Muscle layer of colon (tissue), 2 donors: Measurements from ENCODE around the gene PTPN21.
"Not testable (repeated sequence)": the region's sequence is repeated elsewhere in the genome, so short reads cannot be mapped to it uniquely, and the experiment has no call there.

Experiments
- H3K27ac ChIP-seq: one replicate; pipeline ENCODE4 v1.7.0; 2013; ENCODE audit warnings: low read depth, mild to moderate bottlenecking, low read length, moderate library complexity
- H3K27me3 ChIP-seq, 2 donors: one replicate each; pipeline ENCODE4 v1.7.0; 2013; ENCODE audit warnings: low read length in 2 of 2, mild to moderate bottlenecking in 2 of 2; ENCODE audit not compliant: insufficient read depth in 2 of 2, control insufficient read depth in 1 of 2
- H3K36me3 ChIP-seq: one replicate; pipeline ENCODE4 v1.7.0; 2013; ENCODE audit warnings: mild to moderate bottlenecking, low read length; ENCODE audit not compliant: insufficient read depth
- H3K4me1 ChIP-seq: one replicate; pipeline ENCODE4 v1.7.0; 2013; ENCODE audit warnings: mild to moderate bottlenecking, low read length; ENCODE audit not compliant: insufficient read depth
- H3K4me3 ChIP-seq, 2 donors: one replicate each; pipeline ENCODE4 v1.7.0; 2013; ENCODE audit warnings: low read length in 2 of 2, low read depth in 1 of 2, mild to moderate bottlenecking in 1 of 2, moderate library complexity in 1 of 2
- H3K9ac ChIP-seq: one replicate; pipeline ENCODE4 v1.7.0; 2013; ENCODE audit warnings: low read length
- H3K9me3 ChIP-seq: one replicate; pipeline ENCODE4 v1.7.0; 2013; ENCODE audit warnings: mild to moderate bottlenecking, low read length
- donor health status: abdominal sarcoma.
- donor health status: Adenocarcinoma of cecum.

The PTPN21 gene

DNA sequence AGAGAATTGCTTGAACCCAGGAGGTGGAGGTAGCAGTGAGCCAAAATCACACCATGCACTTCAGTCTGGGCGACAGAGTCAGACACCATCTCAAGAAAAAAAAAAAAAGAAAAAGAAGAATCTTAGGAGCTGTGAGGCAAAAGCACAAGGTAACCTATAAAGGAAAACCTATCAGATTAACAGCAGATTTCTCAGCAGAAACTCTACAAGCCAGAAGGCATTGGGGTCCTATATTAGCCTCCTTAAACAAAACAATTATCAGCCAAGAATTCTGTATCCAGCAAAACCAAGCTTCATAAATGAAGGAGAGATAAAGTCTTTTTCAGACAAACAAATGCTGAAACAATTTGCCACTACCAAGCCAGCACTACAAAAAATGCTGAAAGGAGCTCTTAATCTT is 24.9 kb downstream of the PTPN21 start:
- not testable (repeated sequence) for H3K4me3 ChIP-seq, H3K9ac ChIP-seq, H3K36me3 ChIP-seq, H3K4me1 ChIP-seq, H3K27me3 ChIP-seq, H3K27ac ChIP-seq, H3K9me3 ChIP-seq

DNA sequence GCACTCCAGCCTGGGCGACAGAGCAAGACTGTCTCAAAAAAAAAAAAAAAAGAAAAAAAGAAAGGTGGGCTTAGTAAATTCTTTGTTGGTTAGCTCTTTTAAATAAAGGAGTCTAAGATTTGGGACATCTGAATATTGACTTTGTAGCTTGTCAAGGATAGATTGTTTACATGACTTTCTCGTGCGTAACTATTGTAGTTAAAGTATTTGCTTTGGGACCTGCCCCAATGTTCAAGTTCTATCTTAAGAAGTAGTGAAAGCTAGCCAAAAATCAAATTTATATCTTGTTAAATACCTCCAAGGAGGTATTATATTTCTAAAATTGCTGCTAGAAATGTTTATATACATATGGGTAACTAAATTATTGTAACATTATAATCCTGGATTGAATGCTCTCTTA is 32.4 kb downstream of the PTPN21 start:
- Histone ChIP-seq H3K9ac (no peak overlapping the region), H3K27me3 (no peaks in the 10 kb centered on the region), H3K36me3 (no peaks in the 10 kb centered on the region), H3K27ac (no peak overlapping the region), H3K4me3 (no peak overlapping the region), H3K4me1 (no peaks in the 10 kb centered on the region), H3K9me3 (no peaks in the 10 kb centered on the region)

DNA sequence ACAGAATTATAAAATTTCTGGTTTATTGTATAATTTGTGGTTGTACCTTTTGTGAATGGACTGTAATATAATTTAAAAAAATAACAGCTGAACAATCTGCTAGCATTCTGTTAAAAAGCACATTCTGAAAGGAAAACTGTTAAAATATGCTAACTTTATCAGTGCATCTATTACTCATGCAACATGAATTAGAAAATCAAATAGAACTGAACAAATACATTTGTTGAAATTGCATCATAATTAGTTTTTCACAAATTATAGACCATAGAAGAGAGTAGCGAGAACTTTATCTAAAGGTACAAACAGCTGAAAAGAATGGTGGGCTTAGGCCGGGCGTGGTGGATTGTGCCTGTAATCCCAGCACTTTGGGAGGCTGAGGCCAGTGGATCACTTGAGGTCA is 33.0 kb downstream of the PTPN21 start:
- Histone ChIP-seq H3K27me3 (no peaks in the 10 kb centered on the region), H3K36me3 (peaks cover 5% of the 10 kb centered on the region), H3K9me3 (no peaks in the 10 kb centered on the region), H3K4me1 (no peaks in the 10 kb centered on the region), H3K27ac (no peak overlapping the region), H3K9ac (no peak overlapping the region), H3K4me3 (no peak overlapping the region)

DNA sequence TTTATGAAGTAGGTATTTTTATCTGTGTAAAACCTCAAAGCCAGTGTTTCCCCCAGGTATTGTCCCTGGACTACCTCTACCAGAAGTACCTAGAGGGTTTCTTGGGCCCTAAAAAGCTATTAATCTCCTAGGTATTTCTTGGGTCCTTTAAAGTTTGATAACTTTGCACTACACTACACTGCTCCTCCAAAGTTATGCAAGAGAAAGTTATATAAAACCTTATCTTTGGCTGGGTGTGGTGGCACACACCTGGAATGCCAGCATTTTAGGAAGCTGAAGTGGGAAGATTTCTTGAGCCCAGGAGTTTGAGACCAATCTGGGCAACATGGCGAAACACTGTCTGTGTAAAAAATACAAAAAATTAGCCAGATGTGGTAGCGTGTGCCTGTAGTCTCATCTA is 34.9 kb downstream of the PTPN21 start:
- Histone ChIP-seq H3K27ac (no peak overlapping the region), H3K9ac (no peak overlapping the region), H3K4me1 (no peaks in the 10 kb centered on the region), H3K4me3 (no peak overlapping the region), H3K27me3 (no peaks in the 10 kb centered on the region), H3K36me3 (peaks cover 11% of the 10 kb centered on the region), H3K9me3 (no peaks in the 10 kb centered on the region)

DNA sequence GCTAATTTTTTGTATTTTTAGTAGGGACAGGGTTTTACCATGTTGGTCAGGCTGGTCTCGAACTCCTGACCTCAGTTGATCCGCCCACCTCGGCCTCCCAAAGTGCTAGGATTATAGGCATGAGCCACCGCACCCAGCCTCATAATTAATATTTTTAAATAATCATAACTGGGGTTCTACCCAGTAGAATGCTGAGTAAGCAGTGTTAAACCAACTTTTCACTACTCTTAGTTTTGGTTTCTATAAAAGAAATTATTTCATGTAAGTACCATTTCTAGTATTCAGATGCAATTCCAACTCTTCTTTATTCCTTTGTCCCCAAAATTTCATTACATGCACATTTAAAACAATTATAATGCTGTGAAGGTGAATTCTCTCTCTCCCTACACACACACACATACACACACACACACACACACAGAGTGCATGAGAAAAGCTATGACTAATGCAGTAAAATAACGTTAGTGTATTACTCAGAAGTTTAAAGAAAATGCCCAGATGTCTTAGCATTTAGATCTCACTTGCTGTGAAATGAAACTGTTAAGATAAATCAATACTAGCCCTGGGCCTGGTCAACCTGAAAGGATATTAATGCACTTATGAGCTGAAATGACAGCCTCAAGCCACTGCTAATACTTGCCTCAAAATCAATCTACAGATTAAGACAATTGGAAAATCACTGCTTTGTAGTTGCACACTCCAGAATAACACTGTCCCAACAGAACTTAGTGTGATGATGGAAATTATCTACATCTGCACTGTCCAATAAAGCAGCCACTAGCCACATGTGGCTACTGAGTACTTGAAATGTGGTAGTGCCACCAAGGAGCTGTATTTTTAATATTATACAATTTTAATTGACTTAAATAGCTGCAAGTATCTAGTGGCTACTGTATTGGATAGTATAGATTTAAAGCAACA is 36.0 kb downstream of the PTPN21 start:
- no peaks in the 10 kb centered on the region for H3K9me3 ChIP-seq
- no peak overlapping the region for H3K4me3 ChIP-seq
- H3K4me1 ChIP-seq = no peaks in the 10 kb centered on the region

DNA sequence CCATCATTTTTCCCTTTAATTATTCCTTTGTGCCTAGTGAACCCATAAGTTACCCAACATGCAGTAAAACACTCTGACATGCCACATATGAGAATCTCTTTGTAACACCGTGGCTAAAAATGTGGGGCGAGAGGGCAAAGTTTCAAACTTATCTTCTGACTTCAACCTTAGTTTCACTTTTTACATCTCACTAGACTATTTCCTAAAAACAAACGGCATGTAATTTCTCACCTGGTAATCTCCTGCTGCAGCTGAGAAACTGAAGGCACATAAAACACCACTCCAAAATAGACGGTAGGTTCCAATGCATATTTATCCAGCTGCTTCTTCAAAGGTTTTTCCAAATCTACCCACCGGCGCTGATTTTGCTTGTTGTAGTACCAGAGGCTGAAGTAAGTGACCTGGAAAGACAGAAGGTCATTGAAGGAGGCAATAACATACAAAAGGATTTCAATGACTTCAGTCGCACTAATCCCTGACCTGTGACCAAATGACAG is 37.9 kb downstream of the PTPN21 start:
- Histone ChIP-seq H3K9ac (no peak overlapping the region), H3K27me3 (no peaks in the 10 kb centered on the region), H3K4me1 (no peaks in the 10 kb centered on the region), H3K9me3 (no peaks in the 10 kb centered on the region), H3K36me3 (peaks cover 13% of the 10 kb centered on the region), H3K4me3 (no peak overlapping the region), H3K27ac (no peak overlapping the region)

More for the DNA sequence above, 36.0 kb downstream of the PTPN21 start:
- H3K27me3 ChIP-seq = no peaks in the 10 kb centered on the region
- no peak overlapping the region for H3K27ac ChIP-seq
- H3K36me3 ChIP-seq = peaks cover 13% of the 10 kb centered on the region
- H3K9ac ChIP-seq = no peak overlapping the region

DNA sequence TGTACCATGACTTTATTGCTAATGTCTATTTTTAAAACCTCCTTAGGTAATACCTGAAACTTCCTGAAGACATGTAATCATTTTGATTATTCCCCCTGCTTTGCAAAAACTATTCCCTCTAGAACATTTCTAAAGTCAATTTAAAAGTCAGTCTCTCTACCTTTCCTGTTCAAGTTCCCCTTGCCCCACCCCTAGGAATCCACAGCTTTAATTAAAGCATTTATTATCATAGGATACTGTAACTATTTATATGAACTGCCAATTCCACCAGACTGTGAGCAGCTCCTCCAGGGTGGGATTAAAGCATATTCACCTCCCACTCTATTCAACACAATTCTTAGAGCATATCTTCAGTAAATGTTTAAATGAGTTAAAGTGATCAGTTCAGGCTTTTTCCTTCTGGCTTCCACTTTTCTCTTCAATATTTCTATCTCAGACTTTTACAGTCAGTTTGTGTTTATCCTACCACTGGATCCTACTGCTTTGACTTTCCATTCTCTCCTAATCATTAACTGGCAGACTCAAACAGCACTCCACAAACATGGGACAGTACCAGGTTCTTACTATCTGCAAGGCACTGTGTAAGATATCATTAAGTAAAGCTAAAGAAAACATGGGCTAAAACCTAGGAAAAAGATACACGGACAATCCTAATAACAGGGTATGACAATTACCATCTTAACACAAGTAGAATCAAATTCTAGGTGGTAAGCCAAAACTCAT is 39.1 kb downstream of the PTPN21 start:
- H3K9me3 ChIP-seq = no peaks in the 10 kb centered on the region
- H3K9ac ChIP-seq = no peak overlapping the region
- no peak overlapping the region for H3K27ac ChIP-seq
- no peaks in the 10 kb centered on the region for H3K27me3 ChIP-seq
- peaks cover 13% of the 10 kb centered on the region for H3K36me3 ChIP-seq
- no peaks in the 10 kb centered on the region for H3K4me1 ChIP-seq
- no peak overlapping the region for H3K4me3 ChIP-seq

DNA sequence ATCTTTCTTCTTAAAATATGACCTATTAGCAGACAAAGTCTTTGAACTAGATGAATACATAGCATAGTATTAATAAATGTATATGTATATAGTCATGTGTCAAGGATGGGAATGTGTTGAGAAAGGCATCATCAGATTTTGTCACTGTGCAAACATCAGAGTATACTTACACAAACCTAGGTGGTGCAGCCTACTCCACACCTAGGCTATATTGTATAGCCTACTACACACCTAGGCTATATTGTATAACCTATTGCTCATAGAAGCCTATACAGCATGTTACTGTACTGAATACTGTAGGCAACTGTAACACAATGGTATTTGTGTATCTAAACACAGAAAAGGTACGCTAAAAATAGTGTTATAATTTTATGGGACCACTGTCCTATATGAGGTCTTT is 47.6 kb downstream of the PTPN21 start:
- Histone ChIP-seq H3K4me3 (no peak overlapping the region), H3K27me3 (no peaks in the 10 kb centered on the region), H3K4me1 (no peaks in the 10 kb centered on the region), H3K9ac (no peak overlapping the region), H3K36me3 (peaks cover 12% of the 10 kb centered on the region), H3K27ac (no peak overlapping the region), H3K9me3 (no peaks in the 10 kb centered on the region)

DNA sequence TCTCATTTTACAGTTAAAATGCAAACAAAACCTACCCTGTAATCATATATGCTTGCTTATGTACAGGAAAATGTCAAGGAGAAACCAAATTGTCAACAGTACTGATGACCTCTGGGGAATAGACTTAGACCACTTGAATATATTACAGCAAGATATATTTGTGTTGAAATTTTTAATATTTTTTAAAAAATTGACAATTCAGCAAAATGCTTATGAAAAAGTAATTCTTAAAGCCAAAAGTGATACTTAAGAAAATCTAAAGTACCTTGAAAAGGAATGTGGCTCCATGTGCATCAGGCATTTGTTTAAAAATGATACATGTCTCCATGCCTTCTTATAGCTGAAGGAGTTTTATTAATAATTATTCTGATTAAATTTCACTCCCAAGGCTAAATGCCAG is 49.2 kb downstream of the PTPN21 start:
- H3K4me1 ChIP-seq = no peaks in the 10 kb centered on the region
- no peak overlapping the region for H3K9ac ChIP-seq
- H3K27me3 ChIP-seq = no peaks in the 10 kb centered on the region
- H3K9me3 ChIP-seq = no peaks in the 10 kb centered on the region
- no peak overlapping the region for H3K27ac ChIP-seq
- peaks cover 26% of the 10 kb centered on the region for H3K36me3 ChIP-seq
- no peak overlapping the region for H3K4me3 ChIP-seq

DNA sequence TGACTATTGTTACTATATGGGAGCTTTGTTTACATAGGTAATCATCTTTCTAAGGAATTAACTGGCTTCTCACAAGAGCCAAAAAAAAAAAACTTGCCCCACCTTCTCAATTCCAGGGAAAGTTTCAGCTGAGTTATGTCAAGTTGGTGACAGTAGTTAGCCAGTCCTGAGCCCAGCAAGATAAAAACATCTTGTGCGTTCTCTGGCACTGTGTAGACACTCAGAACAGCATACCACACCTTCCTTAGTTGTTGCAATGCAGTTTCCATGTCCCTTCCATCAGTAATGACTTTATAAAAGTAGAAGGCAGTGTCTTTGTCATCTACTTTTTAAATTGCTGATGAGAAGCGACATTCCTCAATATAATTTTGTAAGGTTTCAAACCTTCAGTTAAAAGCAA is 50.2 kb downstream of the PTPN21 start:
- Histone ChIP-seq H3K9ac (no peak overlapping the region), H3K36me3 (peaks cover 27% of the 10 kb centered on the region), H3K4me3 (no peak overlapping the region), H3K27me3 (no peaks in the 10 kb centered on the region), H3K4me1 (no peaks in the 10 kb centered on the region), H3K9me3 (no peaks in the 10 kb centered on the region), H3K27ac (no peak overlapping the region)

DNA sequence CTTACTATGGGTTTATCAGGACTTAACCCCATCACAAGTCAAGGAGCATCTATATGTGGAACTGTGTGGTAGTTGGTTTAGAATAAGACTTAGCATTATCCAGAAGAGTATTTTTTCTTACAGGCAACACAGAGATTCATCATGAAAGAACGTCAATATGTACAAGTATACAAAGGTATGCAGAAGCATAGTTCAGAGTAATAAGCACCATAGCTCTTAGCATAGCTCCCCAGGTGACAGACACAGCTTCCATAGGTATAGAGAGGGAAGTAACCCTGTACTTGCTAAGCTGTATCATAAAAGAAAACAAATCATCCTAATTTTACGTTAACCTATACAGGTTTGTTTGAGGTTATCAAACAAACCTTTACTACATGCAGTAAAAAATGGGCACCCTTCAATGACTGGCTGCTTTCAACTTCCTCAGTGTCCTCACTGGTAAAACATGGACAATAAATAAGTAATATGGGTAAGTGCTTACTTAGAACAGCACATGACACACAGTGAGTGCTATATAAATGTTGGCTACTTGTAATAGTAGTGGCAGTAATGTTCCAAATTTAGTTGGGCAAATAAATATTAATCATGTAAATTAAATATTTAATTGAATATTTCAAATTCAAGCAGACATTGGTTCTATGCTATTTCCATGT is 50.9 kb downstream of the PTPN21 start:
- no peak overlapping the region for H3K27ac ChIP-seq
- no peak overlapping the region for H3K4me3 ChIP-seq
- H3K4me1 ChIP-seq = no peaks in the 10 kb centered on the region
- H3K36me3 ChIP-seq = peaks cover 34% of the 10 kb centered on the region
- no peaks in the 10 kb centered on the region for H3K9me3 ChIP-seq
- H3K9ac ChIP-seq = no peak overlapping the region
- H3K27me3 ChIP-seq = no peaks in the 10 kb centered on the region
